ENCODE measurements around the gene TAOK2. TPM values are rescaled to one million over a fixed set of nuclear protein-coding genes. Genes with fewer than 3 reads are reported as not detected.
"Not testable (repeated sequence)": the region's sequence is repeated elsewhere in the genome, so short reads cannot be mapped to it uniquely, and the experiment has no call there.

Gene TAOK2
- total and polyA plus RNA-seq, 4 donors = 7.6 to 57.7 (median 30.8) TPM

- ATAC-seq (ENCODE audit: low FRiP score) = no peak
- 98% methylated on average over 2 of the region's 2 CpGs for WGBS, 2 donors
Observed at GRCh38 chr16:30017277-30017656, 43.6 kb downstream of the TAOK2 start.

GRCh38 chr16:30017937-30018336 is 44.3 kb downstream of the TAOK2 start:
- ATAC-seq (ENCODE audit: low FRiP score); DNase-seq; H3K27me3 ChIP-seq (ENCODE audit: control insufficient read depth in 1 of 2, insufficient read depth in 2 of 2, low read length in 1 of 2); H3K9me3 ChIP-seq (ENCODE audit: control insufficient read depth, low read length); H3K36me3 ChIP-seq (ENCODE audit: control insufficient read depth in 1 of 2, insufficient read depth in 2 of 2, low read length in 1 of 2); H3K27ac ChIP-seq (ENCODE audit: low read depth in 1 of 2, low read length in 2 of 2); H3K4me1 ChIP-seq (ENCODE audit: control insufficient read depth in 1 of 2, insufficient read depth in 2 of 2, low read length in 2 of 2); intact Hi-C loops (cut with DNase I); H3K4me3 ChIP-seq (ENCODE audit: low read length in 2 of 2): not testable (repeated sequence)
- WGBS, 2 donors = 80 to 92% methylated on average over 4 of the region's 4 CpGs

More at GRCh38 chr16:30017277-30017656, 43.6 kb downstream of the TAOK2 start:
- no peaks in the 10 kb centered on the region for H3K4me1 ChIP-seq (ENCODE audit: control insufficient read depth in 1 of 2, insufficient read depth in 2 of 2, low read length in 2 of 2)
- H3K9me3 ChIP-seq (ENCODE audit: control insufficient read depth, low read length) = no peaks in the 10 kb centered on the region
- H3K36me3 ChIP-seq (ENCODE audit: control insufficient read depth in 1 of 2, insufficient read depth in 2 of 2, low read length in 1 of 2) = no peaks in the 10 kb centered on the region
- intact Hi-C loops (cut with DNase I) = no loop called here
- no peak for DNase-seq
- H3K27ac ChIP-seq (ENCODE audit: low read depth in 1 of 2, low read length in 2 of 2) = no peak overlapping the region
- H3K27me3 ChIP-seq (ENCODE audit: control insufficient read depth in 1 of 2, insufficient read depth in 2 of 2, low read length in 1 of 2) = no peaks in the 10 kb centered on the region
- H3K4me3 ChIP-seq (ENCODE audit: low read length in 2 of 2) = no peak overlapping the region

- Histone ChIP-seq H3K27ac (ENCODE audit: low read depth in 1 of 2, low read length in 2 of 2) (no peak overlapping the region), H3K4me3 (ENCODE audit: low read length in 2 of 2) (no peak overlapping the region), H3K36me3 (ENCODE audit: control insufficient read depth in 1 of 2, insufficient read depth in 2 of 2, low read length in 1 of 2) (no peaks in the 10 kb centered on the region), H3K27me3 (ENCODE audit: control insufficient read depth in 1 of 2, insufficient read depth in 2 of 2, low read length in 1 of 2) (no peaks in the 10 kb centered on the region), H3K9me3 (ENCODE audit: control insufficient read depth, low read length) (no peaks in the 10 kb centered on the region), H3K4me1 (ENCODE audit: control insufficient read depth in 1 of 2, insufficient read depth in 2 of 2, low read length in 2 of 2) (no peaks in the 10 kb centered on the region)
- ATAC-seq (ENCODE audit: low FRiP score) (no peak), DNase-seq (no peak)
- WGBS, 2 donors = 67 to 69% methylated on average over 4 of the region's 4 CpGs
- intact Hi-C loops (cut with DNase I) = no loop called here
Observed at GRCh38 chr16:30018731-30019158, 45.1 kb downstream of the TAOK2 start.

GRCh38 chr16:30022887-30023286 is 49.2 kb downstream of the TAOK2 start, which contains the start of gene C16orf92:
C16orf92 (plus strand) TSS chr16:30023198; CDS start chr16:30023341, 143 bp downstream.
- H3K27ac ChIP-seq (ENCODE audit: low read depth in 1 of 2, low read length in 2 of 2) = no peak within 1 kb of the TSS
- no peaks in the 10 kb centered on the region for H3K9me3 ChIP-seq (ENCODE audit: control insufficient read depth, low read length)
- no peaks in the 10 kb centered on the region for H3K4me1 ChIP-seq (ENCODE audit: control insufficient read depth in 1 of 2, insufficient read depth in 2 of 2, low read length in 2 of 2)
- ATAC-seq (ENCODE audit: low FRiP score) (no peak), DNase-seq (no peak)
- WGBS, 2 donors = 81 to 83% methylated on average over 6 of the region's 6 CpGs
- no peaks in the 10 kb centered on the region for H3K27me3 ChIP-seq (ENCODE audit: control insufficient read depth in 1 of 2, insufficient read depth in 2 of 2, low read length in 1 of 2)
- intact Hi-C loops (cut with DNase I) = loop anchor here in 1 of 2 donors (10.0 kb wide), 1 partner anchor 328 kb away; no protein-coding TSS in a partner anchor
- H3K36me3 ChIP-seq (ENCODE audit: control insufficient read depth in 1 of 2, insufficient read depth in 2 of 2, low read length in 1 of 2) = no peaks in the 10 kb centered on the region
- no peak within 1 kb of the TSS for H3K4me3 ChIP-seq (ENCODE audit: low read length in 2 of 2)

GRCh38 chr16:30023586-30023985 is 49.9 kb downstream of the TAOK2 start:
- ATAC-seq (ENCODE audit: low FRiP score) (no peak), DNase-seq (no peak)
- no peaks in the 10 kb centered on the region for H3K4me1 ChIP-seq (ENCODE audit: control insufficient read depth in 1 of 2, insufficient read depth in 2 of 2, low read length in 2 of 2)
- H3K4me3 ChIP-seq (ENCODE audit: low read length in 2 of 2) = no peak overlapping the region
- H3K36me3 ChIP-seq (ENCODE audit: control insufficient read depth in 1 of 2, insufficient read depth in 2 of 2, low read length in 1 of 2) = no peaks in the 10 kb centered on the region
- H3K27me3 ChIP-seq (ENCODE audit: control insufficient read depth in 1 of 2, insufficient read depth in 2 of 2, low read length in 1 of 2) = no peaks in the 10 kb centered on the region
- no peaks in the 10 kb centered on the region for H3K9me3 ChIP-seq (ENCODE audit: control insufficient read depth, low read length)
- intact Hi-C loops (cut with DNase I) = loop anchor here in 1 of 2 donors (10.0 kb wide), 1 partner anchor 329 kb away; no protein-coding TSS in a partner anchor
- H3K27ac ChIP-seq (ENCODE audit: low read depth in 1 of 2, low read length in 2 of 2) = no peak overlapping the region
- 83 to 84% methylated on average over 11 of the region's 11 CpGs for WGBS, 2 donors

GRCh38 chr16:30024451-30024850 is 50.8 kb downstream of the TAOK2 start:
- Histone ChIP-seq H3K36me3 (ENCODE audit: control insufficient read depth in 1 of 2, insufficient read depth in 2 of 2, low read length in 1 of 2) (no peaks in the 10 kb centered on the region), H3K9me3 (ENCODE audit: control insufficient read depth, low read length) (no peaks in the 10 kb centered on the region), H3K4me3 (ENCODE audit: low read length in 2 of 2) (no peak overlapping the region), H3K27me3 (ENCODE audit: control insufficient read depth in 1 of 2, insufficient read depth in 2 of 2, low read length in 1 of 2) (no peaks in the 10 kb centered on the region), H3K27ac (ENCODE audit: low read depth in 1 of 2, low read length in 2 of 2) (no peak overlapping the region), H3K4me1 (ENCODE audit: control insufficient read depth in 1 of 2, insufficient read depth in 2 of 2, low read length in 2 of 2) (no peaks in the 10 kb centered on the region)
- intact Hi-C loops (cut with DNase I) = loop anchor here in 1 of 2 donors (10.0 kb wide), 1 partner anchor 330 kb away; no protein-coding TSS in a partner anchor
- 74 to 75% methylated on average over 14 to 16 of the region's 16 CpGs for WGBS, 2 donors
- ATAC-seq (ENCODE audit: low FRiP score) = no peak
- DNase-seq = no peak

- WGBS, 2 donors = 74 to 76% methylated on average over 20 of the region's 20 CpGs
- ATAC-seq (ENCODE audit: low FRiP score) = no peak
- H3K4me3 ChIP-seq (ENCODE audit: low read length in 2 of 2) = no peak overlapping the region
- intact Hi-C loops (cut with DNase I) = loop anchor here in 1 of 2 donors (10.0 kb wide), 1 partner anchor 330 kb away; no protein-coding TSS in a partner anchor
- no peaks in the 10 kb centered on the region for H3K4me1 ChIP-seq (ENCODE audit: control insufficient read depth in 1 of 2, insufficient read depth in 2 of 2, low read length in 2 of 2)
- no peaks in the 10 kb centered on the region for H3K9me3 ChIP-seq (ENCODE audit: control insufficient read depth, low read length)
- H3K27me3 ChIP-seq (ENCODE audit: control insufficient read depth in 1 of 2, insufficient read depth in 2 of 2, low read length in 1 of 2) = no peaks in the 10 kb centered on the region
- H3K27ac ChIP-seq (ENCODE audit: low read depth in 1 of 2, low read length in 2 of 2) = no peak overlapping the region
- no peak for DNase-seq
- no peaks in the 10 kb centered on the region for H3K36me3 ChIP-seq (ENCODE audit: control insufficient read depth in 1 of 2, insufficient read depth in 2 of 2, low read length in 1 of 2)
Observed at GRCh38 chr16:30025156-30025555, 51.5 kb downstream of the TAOK2 start.

GRCh38 chr16:30025574-30025973 is 51.9 kb downstream of the TAOK2 start:
- ATAC-seq (ENCODE audit: low FRiP score) (no peak), DNase-seq (no peak)
- Histone ChIP-seq H3K9me3 (ENCODE audit: control insufficient read depth, low read length) (no peaks in the 10 kb centered on the region), H3K4me3 (ENCODE audit: low read length in 2 of 2) (no peak overlapping the region), H3K36me3 (ENCODE audit: control insufficient read depth in 1 of 2, insufficient read depth in 2 of 2, low read length in 1 of 2) (no peaks in the 10 kb centered on the region), H3K4me1 (ENCODE audit: control insufficient read depth in 1 of 2, insufficient read depth in 2 of 2, low read length in 2 of 2) (no peaks in the 10 kb centered on the region), H3K27me3 (ENCODE audit: control insufficient read depth in 1 of 2, insufficient read depth in 2 of 2, low read length in 1 of 2) (no peaks in the 10 kb centered on the region), H3K27ac (ENCODE audit: low read depth in 1 of 2, low read length in 2 of 2) (no peak overlapping the region)
- intact Hi-C loops (cut with DNase I) = loop anchor here in 1 of 2 donors (10.0 kb wide), 1 partner anchor 331 kb away; no protein-coding TSS in a partner anchor
- WGBS, 2 donors = 71 to 75% methylated on average over 7 of the region's 7 CpGs

GRCh38 chr16:30026449-30026848 is 52.8 kb downstream of the TAOK2 start:
- ATAC-seq (ENCODE audit: low FRiP score) (no peak), DNase-seq (no peak)
- 85 to 88% methylated on average over 18 of the region's 18 CpGs for WGBS, 2 donors
- no peaks in the 10 kb centered on the region for H3K4me1 ChIP-seq (ENCODE audit: control insufficient read depth in 1 of 2, insufficient read depth in 2 of 2, low read length in 2 of 2)
- H3K27ac ChIP-seq (ENCODE audit: low read depth in 1 of 2, low read length in 2 of 2) = no peak overlapping the region
- H3K27me3 ChIP-seq (ENCODE audit: control insufficient read depth in 1 of 2, insufficient read depth in 2 of 2, low read length in 1 of 2) = no peaks in the 10 kb centered on the region
- no peaks in the 10 kb centered on the region for H3K36me3 ChIP-seq (ENCODE audit: control insufficient read depth in 1 of 2, insufficient read depth in 2 of 2, low read length in 1 of 2)
- intact Hi-C loops (cut with DNase I) = loop anchor here in 1 of 2 donors (10.0 kb wide), 1 partner anchor 332 kb away; no protein-coding TSS in a partner anchor
- H3K9me3 ChIP-seq (ENCODE audit: control insufficient read depth, low read length) = no peaks in the 10 kb centered on the region
- H3K4me3 ChIP-seq (ENCODE audit: low read length in 2 of 2) = no peak overlapping the region
